ENCODE measurements around the gene VAT1. TPM values are rescaled to one million over a fixed set of nuclear protein-coding genes. Genes with fewer than 3 reads are reported as not detected.

Gene VAT1
- total and polyA plus RNA-seq, 9 of the 15 experiments (the other 6 are each of a cell fraction or from before 2014, with no cell fraction given) = 29.4 to 153 (median 66.7) TPM

- intact Hi-C loops (cut with micrococcal nuclease) = no loop called here
- POLR2A ChIA-PET = interaction anchor here (0.6 to 1.4 kb wide), 9 partner anchors 10 to 354 kb away, joined by 3 to 7 read pairs (median 4); partner anchors contain the start of gene RPL27
- Histone ChIP-seq H3K79me2 (ENCODE audit: control insufficient read depth, insufficient read depth, low read length) (peaks cover 13% of the 10 kb centered on the region), H3K27me3 (ENCODE audit: control insufficient read depth in 2 of 2, insufficient read depth in 2 of 2, low read length in 2 of 2) (no peaks in the 10 kb centered on the region), H4K20me1 (replicated peaks; ENCODE audit: control insufficient read depth, insufficient read depth, low read length) (peaks cover 10% of the 10 kb centered on the region; the same call in 1 of the 2 replicates), H3K27ac (ENCODE audit: extremely low read depth, low read depth, low read length) (no peak overlapping the region; the same call in 2 of the 3 replicates), H3K4me2 (ENCODE audit: insufficient read depth, low read length) (no peak overlapping the region), H3K4me3 (no peak overlapping the region), H3K36me3 (ENCODE audit: control insufficient read depth, insufficient read depth, low read length) (peaks cover 57% of the 10 kb centered on the region; the same call in 2 of the 3 replicates), H3K9ac (ENCODE audit: insufficient read depth in 1 of 2, low read depth in 2 of 2, low read length in 2 of 2) (peak overlapping the region in 1 of 2 experiments; percentile 33; a peak in 2 of 4 replicates), H3K9me1 (ENCODE audit: control insufficient read depth, insufficient read depth, low read length) (peaks cover 10% of the 10 kb centered on the region), H2AFZ (ENCODE audit: low read depth, low read length) (no peak overlapping the region), H3K4me1 (replicated peaks in 1 of 2; ENCODE audit: control insufficient read depth in 2 of 2, insufficient read depth in 2 of 2, low read length in 2 of 2) (peaks cover 19 to 36% of the 10 kb centered on the region in 2 experiments), H3K9me3 (replicated peaks; ENCODE audit: control insufficient read depth, insufficient read depth, low read depth, low read length) (no peaks in the 10 kb centered on the region; the same call in 1 of the 2 replicates)
- 85% methylated on average over 10 of the region's 12 CpGs for whole genome bisulfite sequencing (ENCODE audit: insufficient coverage, low coverage, missing lambda C conversion rate)
- FAIRE-seq = no peak
- ATAC-seq = no peak; the same call in 2 of the 3 replicates
- CTCF ChIA-PET (ENCODE audit: low intra/inter-chr PET ratio) = no interaction called here
- in situ Hi-C loops (cut with MboI) = loop anchor here (10.0 kb wide), 1 partner anchor 301 kb away; no protein-coding TSS in a partner anchor
- BruUV-seq (replicated peaks) = no TSS peak
- DNase-seq (ENCODE audit: extremely low read depth in 1 of 4, low spot score in 3 of 4) = no peak
- TF ChIP-seq ARID3A (IDR thresholded peaks at IDR 0.05; ENCODE audit: borderline replicate concordance, low read depth, low read length) (no peak), ZNF253 (CRISPR knock-in tag; conservative IDR thresholded peaks at IDR 0.05) (no peak), SMARCA4 (IDR thresholded peaks at IDR 0.05) (no peak), PATZ1 (CRISPR knock-in tag; IDR thresholded peaks at IDR 0.05; ENCODE audit: borderline replicate concordance) (0 out of 2 replicates have a peak, but pooled peaks have one; percentile 18), ZC3H4 (CRISPR knock-in tag; IDR thresholded peaks at IDR 0.05; ENCODE audit: borderline replicate concordance) (no peak), PHB (CRISPR knock-in tag; IDR thresholded peaks at IDR 0.05) (no peak), THRAP3 (IDR thresholded peaks at IDR 0.05; ENCODE audit: borderline replicate concordance) (no peak), KAT8 (IDR thresholded peaks at IDR 0.05; ENCODE audit: low read depth) (no peak), SMARCA5 (IDR thresholded peaks at IDR 0.05) (no peak)
- TF ChIP-seq, protein P1, sequence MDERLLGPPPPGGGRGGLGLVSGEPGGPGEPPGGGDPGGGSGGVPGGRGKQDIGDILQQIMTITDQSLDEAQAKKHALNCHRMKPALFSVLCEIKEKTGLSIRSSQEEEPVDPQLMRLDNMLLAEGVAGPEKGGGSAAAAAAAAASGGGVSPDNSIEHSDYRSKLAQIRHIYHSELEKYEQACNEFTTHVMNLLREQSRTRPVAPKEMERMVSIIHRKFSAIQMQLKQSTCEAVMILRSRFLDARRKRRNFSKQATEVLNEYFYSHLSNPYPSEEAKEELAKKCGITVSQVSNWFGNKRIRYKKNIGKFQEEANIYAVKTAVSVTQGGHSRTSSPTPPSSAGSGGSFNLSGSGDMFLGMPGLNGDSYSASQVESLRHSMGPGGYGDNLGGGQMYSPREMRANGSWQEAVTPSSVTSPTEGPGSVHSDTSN (CRISPR knock-in tag; IDR thresholded peaks at IDR 0.05; ENCODE audit: low read depth) = no peak
- TF ChIP-seq, protein P1 (tag; conservative IDR thresholded peaks at IDR 0.05; ENCODE audit: low read depth) = no peak
- TF ChIP-seq, protein P2, sequence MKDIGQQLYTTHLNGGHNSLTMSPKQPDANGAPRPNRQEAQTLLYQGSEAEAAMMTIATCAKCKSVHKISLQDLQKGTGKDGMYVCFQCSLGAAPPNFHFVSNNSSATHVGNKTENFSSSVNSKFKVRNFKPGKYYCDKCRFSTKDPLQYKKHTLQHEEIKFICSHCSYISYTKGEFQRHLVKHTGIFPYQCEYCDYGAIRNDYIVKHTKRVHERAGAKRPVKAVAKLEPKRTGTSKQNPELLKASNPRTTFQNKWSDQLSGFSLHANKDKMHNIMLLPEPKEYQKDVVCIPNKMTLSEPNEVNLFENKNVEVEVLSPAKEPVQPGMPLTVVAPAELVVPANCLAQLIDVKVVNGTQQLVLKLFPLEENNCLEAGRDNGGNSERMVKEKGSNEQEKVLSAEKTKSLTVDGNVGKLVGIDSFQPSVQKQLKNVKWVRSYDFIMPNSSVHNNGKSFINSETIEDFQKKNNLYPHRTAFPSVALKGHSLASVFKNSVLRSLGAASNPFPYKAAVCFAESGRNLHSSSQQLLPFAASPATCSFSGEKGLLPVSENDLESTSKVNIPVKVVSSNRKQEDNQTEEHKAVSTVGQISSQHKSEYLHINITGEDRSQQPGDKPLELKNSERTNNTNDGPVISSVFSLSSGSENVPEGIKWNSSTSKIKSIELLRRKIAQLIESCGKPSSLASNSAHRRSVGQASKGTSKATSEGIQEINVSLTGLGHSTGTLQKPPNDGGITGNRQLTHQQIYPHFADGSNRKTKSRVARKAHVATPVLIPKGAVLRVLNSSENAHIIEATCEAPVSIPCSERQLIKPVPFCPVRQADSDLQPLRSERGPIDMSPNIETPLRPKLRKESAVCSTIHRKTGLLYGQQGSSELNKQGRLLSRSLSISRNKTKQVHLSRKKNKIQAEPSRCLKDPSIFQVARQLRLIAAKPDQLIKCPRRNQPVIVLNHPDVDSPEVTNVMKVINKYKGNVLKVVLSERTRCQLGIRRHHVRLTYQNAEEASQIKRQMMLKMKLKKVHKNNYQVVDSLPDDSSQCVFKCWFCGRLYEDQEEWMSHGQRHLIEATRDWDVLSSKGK (CRISPR knock-in tag; IDR thresholded peaks at IDR 0.05) = no peak
Measured at GRCh38 chr17:43014020-43014648, 8.1 kb downstream of the VAT1 start.

All from K562 (cell line).